DND-41 (cell line): ENCODE results near the gene KRTAP12-1.

Experiments used
- EZH2 ChIP-seq: IDR thresholded peaks from 3 replicates; pipeline ENCODE4 v1.6.1; 2012; ENCODE audit warnings: borderline replicate concordance, low read depth, mild to moderate bottlenecking, moderate library complexity, low read length, inconsistent platforms; ENCODE audit not compliant: severe bottlenecking
- TF ChIP-seq, protein P1 (sequence below): IDR thresholded peaks from 2 replicates; pipeline ENCODE4 v1.5.1; 2012; ENCODE audit warnings: borderline replicate concordance, low read length, moderate library complexity, mild to moderate bottlenecking; ENCODE audit not compliant: poor library complexity, severe bottlenecking; ENCODE audit errors: extremely low read depth

GRCh38 chr21:44711327-44712202, 29.6 kb upstream of the KRTAP12-1 start, which contains the start of gene TSPEAR:
- TF ChIP-seq, protein P1, sequence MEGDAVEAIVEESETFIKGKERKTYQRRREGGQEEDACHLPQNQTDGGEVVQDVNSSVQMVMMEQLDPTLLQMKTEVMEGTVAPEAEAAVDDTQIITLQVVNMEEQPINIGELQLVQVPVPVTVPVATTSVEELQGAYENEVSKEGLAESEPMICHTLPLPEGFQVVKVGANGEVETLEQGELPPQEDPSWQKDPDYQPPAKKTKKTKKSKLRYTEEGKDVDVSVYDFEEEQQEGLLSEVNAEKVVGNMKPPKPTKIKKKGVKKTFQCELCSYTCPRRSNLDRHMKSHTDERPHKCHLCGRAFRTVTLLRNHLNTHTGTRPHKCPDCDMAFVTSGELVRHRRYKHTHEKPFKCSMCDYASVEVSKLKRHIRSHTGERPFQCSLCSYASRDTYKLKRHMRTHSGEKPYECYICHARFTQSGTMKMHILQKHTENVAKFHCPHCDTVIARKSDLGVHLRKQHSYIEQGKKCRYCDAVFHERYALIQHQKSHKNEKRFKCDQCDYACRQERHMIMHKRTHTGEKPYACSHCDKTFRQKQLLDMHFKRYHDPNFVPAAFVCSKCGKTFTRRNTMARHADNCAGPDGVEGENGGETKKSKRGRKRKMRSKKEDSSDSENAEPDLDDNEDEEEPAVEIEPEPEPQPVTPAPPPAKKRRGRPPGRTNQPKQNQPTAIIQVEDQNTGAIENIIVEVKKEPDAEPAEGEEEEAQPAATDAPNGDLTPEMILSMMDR: no peak
- TF ChIP-seq EZH2: no peak
